ES-I3 (cell line): ENCODE measurements around the gene SASH1.

Source experiments
- H3K36me3 ChIP-seq: 2 replicates; pipeline ENCODE4 v1.6.1; 2013; ENCODE audit warnings: mild to moderate bottlenecking, low read length, control low read depth, moderate library complexity; ENCODE audit not compliant: insufficient read depth
- H3K4me1 ChIP-seq: 2 replicates; pipeline ENCODE4 v1.6.1; 2013; ENCODE audit warnings: mild to moderate bottlenecking, control low read depth, low read length; ENCODE audit not compliant: insufficient read depth
- H3K9ac ChIP-seq: 2 replicates; pipeline ENCODE4 v1.6.1; 2013; ENCODE audit warnings: low read depth, mild to moderate bottlenecking, low read length, moderate library complexity
- H3K9me3 ChIP-seq: 2 replicates; pipeline ENCODE4 v1.6.1; 2013; ENCODE audit warnings: mild to moderate bottlenecking, low read length, moderate library complexity; ENCODE audit not compliant: control insufficient read depth, insufficient read depth

Gene SASH1

DNA sequence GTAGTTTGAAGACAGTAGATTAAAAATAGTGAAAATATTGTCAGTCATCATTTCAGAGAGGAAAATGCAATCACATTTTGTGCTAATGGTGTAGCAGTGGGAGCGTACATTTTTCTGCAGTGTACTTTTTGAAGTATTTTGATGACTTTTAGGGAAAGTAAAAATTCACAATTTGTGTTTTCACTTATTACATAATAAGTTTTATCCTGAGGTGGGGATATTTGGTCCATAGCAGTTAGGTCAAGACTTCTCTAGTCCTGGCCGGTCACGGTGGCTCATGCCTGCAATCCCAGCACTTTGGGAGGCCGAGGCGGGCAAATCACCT is 122.3 kb downstream of the SASH1 start:
- no peak overlapping the region for H3K9ac ChIP-seq
- H3K9me3 ChIP-seq, result no peaks in the 10 kb centered on the region
- peaks cover 5% of the 10 kb centered on the region for H3K4me1 ChIP-seq
- no peaks in the 10 kb centered on the region; the same call in 1 of the 2 replicates for H3K36me3 ChIP-seq

DNA sequence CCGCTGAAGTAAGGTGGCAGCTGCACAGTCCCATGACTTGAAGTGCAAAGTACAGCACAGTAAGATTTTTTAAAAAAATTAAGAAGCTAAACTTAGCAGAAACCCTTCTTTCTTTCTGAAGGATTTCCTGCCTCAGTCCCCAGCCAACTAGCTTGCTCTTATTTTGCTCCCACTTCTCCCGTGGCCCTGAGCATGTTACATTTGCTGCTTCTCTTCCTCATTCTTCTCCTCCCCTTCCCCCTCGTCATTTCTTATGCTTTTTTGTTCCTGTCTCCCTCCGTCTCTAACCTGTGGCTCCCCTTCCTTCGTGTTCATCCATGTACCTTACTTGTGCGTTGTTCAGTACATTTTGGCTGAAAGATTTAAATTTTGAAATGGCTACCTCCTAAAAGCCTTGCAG is 123.0 kb downstream of the SASH1 start:
- Histone ChIP-seq H3K9me3 (no peaks in the 10 kb centered on the region), H3K36me3 (no peaks in the 10 kb centered on the region; the same call in 1 of the 2 replicates), H3K9ac (no peak overlapping the region), H3K4me1 (peaks cover 12% of the 10 kb centered on the region)

DNA sequence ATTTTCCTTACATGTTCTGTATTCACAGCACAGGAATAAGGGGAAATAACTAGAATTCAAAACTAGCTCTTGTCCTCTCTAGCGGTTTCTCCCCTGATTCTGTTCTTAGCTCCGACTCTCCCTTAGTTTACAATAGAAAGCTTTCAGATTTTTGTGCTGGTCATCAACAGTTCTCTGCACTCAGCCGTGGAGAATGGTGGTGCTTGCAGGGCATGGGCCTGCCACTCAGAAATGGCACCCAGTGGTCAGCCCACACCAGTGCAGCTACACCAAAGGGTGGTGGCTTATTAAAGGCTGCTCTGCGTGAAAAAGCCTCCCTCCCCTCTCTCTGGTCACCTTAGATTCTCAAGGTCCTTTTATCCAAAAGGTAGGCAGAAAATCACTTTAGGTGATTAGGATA is 123.5 kb downstream of the SASH1 start:
- peaks cover 17% of the 10 kb centered on the region for H3K4me1 ChIP-seq
- no peak overlapping the region for H3K9ac ChIP-seq
- no peaks in the 10 kb centered on the region; the same call in 1 of the 2 replicates for H3K36me3 ChIP-seq

DNA sequence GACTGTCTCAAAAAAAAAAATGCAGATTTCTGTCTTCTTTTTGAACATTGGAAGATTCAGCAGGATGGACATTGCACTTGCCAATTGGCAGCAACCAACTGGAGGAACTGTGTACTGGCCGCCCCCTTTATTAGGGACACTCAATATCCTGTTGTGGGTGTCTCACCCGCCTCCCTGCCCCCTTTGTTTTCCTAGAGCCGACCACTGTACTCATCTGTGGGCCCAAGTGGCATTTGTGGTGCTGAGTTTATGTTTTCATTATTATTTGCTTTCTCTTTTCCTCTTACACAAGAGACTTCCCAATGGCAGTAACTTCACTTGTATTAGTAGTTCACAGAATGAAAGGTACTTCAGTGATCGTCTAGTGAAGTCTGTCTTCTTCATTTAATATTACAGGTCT is 125.3 kb downstream of the SASH1 start:
- peaks cover 3% of the 10 kb centered on the region for H3K36me3 ChIP-seq
- no peak overlapping the region for H3K9ac ChIP-seq

More for the DNA sequence above, 123.5 kb downstream of the SASH1 start:
- no peaks in the 10 kb centered on the region for H3K9me3 ChIP-seq

DNA sequence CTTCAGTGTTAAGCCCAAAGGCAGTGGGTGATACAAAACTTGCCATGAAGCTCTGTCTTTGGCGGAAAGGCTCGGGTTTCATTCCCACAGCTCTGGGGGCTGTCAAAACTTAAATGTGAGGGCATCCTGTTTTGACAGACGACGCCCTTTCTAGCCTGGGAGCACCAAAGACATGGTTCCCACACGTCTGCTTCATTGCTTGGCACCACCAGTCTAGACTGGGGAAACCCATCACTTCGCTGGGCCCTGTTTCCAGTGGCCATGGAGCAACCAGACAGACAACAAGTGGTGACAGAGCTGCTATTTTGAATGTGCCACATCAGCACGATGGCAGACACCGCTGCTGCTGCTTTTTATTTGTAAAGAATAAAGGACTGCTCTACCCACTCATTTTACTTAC is 127.5 kb downstream of the SASH1 start:
- H3K9me3 ChIP-seq, result no peaks in the 10 kb centered on the region
- no peak overlapping the region for H3K9ac ChIP-seq
- H3K36me3 ChIP-seq, result peaks cover 6% of the 10 kb centered on the region
- H3K4me1 ChIP-seq, result peaks cover 34% of the 10 kb centered on the region

More for the DNA sequence above, 125.3 kb downstream of the SASH1 start:
- H3K4me1 ChIP-seq, result peaks cover 32% of the 10 kb centered on the region
- no peaks in the 10 kb centered on the region for H3K9me3 ChIP-seq

DNA sequence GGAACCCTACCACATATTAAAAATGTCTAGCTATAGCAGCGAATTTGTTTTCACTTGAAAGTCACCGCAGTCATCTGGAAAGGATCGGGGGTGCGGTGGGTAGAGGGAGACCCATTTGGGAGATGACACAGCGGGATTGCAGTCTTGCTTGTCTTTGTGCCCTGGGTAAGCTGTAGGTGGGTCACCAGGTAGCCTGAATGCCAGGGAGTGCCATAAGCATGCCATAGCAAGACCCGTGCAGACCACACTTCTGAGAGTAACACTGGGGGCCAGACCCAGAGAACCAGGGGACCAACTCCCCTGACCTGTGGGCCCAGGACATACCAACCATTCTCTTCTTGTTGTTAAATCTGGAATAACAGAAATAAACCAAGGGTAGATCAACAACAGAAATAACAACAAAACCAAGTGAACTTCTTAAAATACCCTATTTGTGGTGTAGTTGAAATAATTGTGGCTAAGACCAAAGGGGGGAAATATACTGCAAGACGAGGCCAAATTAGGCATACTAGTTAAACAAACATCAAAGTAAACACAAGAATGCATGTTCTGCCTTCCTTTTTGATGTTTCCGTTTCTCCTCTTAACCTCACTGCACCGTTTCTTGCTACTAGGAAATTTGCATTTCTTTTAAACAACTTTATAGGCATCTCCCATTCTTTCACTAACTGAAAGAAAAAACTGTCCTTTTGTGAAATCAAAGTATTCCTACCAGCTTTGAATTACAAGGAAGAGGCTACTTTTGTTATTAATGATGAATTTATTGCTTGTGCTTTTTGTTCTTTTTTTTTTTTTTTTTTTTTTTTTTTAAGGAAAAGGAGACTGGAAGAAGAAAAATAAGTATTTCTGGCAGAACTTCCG is 128.2 kb downstream of the SASH1 start:
- no peaks in the 10 kb centered on the region for H3K9me3 ChIP-seq
- H3K36me3 ChIP-seq, result peaks cover 9% of the 10 kb centered on the region
- H3K4me1 ChIP-seq, result peaks cover 31% of the 10 kb centered on the region
- no peak overlapping the region for H3K9ac ChIP-seq

DNA sequence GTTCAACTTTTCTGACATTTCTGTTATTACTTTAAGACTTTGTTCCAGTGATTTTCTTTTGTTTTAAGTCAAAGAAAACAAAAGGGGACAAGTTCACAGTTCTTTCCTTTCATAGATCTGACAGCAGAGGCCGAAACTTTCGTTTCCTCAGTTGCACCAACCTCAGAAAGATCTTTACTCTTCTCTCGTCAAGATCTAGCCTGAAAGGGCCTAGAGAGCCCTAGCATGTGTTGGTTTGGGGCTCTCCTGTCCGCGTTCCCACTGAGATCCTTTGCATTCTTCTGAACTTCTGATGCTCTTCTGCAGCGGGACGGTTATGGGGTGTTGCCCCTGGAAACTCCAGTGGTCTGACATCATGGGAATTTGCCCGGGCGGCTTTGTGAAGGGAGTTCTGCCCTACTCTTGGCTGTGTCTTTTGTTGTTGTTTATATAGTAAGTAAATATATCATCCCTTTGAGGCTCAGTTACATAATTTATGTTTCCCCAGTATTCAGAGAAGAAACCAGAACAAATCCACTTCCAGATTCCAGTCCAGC is 129.1 kb downstream of the SASH1 start:
- Histone ChIP-seq H3K4me1 (peaks cover 30% of the 10 kb centered on the region), H3K9ac (no peak overlapping the region), H3K9me3 (no peaks in the 10 kb centered on the region), H3K36me3 (peaks cover 9% of the 10 kb centered on the region)

DNA sequence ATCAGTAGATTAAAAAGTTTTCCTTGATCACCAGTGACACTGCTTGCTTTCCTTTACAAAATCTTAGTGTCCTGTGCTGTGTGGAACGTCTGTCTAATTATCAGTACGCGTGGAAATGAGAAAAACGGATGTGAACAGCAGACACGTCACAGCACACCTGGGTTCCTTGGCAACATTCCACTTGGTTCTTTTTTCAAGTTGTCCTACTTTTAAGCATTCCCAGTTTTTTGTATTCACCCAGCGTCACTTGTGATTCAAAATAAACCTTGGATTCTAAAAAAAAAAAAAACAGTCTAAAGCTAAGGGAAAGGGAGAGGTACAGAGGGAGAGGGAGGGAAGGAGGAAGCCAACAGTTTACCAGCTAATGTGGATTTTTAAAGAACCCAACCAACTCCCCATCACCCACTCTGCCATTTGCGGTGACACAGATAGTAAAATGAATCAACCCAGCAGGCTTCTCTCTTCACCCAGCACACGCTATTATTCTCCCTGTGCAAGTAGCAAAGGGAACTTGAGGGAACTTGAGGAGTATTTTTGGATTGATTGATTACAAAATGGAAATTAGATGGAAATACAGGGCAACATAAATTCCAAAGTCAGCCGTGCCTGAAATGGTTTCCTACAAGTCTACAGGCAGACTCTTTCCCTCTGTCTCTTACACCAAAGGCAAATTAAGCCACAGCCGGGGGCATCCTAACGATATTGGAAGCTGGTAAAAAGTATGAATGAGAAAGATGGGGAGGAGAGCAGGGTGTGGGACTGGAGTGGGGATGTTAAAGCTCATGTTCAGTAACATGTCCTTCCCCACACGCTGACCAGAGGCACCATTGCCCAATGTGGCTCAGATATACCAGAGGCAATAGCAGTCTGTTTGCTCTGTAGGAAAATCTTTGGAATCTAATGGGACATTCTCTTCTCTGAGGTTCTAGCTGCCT is 129.8 kb downstream of the SASH1 start:
- no peaks in the 10 kb centered on the region for H3K9me3 ChIP-seq
- peaks cover 9% of the 10 kb centered on the region for H3K36me3 ChIP-seq
- H3K9ac ChIP-seq, result no peak overlapping the region
- H3K4me1 ChIP-seq, result peaks cover 30% of the 10 kb centered on the region

DNA sequence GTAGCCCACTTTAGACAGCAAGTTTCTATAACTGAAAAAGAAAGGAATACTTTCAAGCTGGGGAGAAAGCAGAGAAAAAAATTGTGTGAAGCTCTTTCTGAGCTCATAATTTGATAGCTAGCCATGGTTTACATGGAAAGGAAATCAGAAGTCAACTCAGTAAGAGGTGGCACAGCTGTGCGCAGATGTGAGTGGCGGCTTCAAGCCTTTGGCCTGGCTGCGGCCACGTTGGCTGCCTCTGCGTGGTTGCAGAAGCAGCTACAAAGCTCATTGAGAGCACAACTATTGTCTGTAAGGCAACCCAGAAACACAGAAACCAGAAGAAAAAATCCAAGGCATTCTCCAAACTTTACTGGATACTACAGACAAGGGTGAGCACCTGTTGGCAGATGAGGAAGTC is 136.9 kb downstream of the SASH1 start:
- no peak overlapping the region for H3K9ac ChIP-seq
- H3K4me1 ChIP-seq, result no peaks in the 10 kb centered on the region
- peaks cover 4% of the 10 kb centered on the region for H3K36me3 ChIP-seq
- no peaks in the 10 kb centered on the region for H3K9me3 ChIP-seq

DNA sequence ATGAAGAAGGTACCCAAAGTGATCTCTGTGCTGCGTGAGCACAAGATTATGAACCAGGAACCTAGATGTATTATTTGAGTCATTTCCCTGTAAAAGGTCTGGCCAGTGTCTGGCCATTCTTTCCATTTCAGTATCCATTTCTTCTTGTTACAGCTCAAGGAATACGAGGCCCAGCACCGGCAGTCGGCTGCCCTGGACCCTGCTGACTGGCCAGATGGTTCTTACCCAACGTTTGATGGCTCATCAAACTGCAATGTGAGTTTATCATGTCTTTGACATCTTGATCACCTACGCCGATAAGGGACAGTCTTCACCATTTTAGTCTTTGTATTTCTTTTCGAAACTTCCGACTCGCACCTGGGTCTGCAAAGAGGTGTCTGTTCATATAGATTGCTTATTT is 144.8 kb downstream of the SASH1 start:
- H3K9me3 ChIP-seq, result no peaks in the 10 kb centered on the region
- H3K36me3 ChIP-seq, result no peaks in the 10 kb centered on the region; the same call in 1 of the 2 replicates
- H3K4me1 ChIP-seq, result no peaks in the 10 kb centered on the region
- no peak overlapping the region for H3K9ac ChIP-seq

DNA sequence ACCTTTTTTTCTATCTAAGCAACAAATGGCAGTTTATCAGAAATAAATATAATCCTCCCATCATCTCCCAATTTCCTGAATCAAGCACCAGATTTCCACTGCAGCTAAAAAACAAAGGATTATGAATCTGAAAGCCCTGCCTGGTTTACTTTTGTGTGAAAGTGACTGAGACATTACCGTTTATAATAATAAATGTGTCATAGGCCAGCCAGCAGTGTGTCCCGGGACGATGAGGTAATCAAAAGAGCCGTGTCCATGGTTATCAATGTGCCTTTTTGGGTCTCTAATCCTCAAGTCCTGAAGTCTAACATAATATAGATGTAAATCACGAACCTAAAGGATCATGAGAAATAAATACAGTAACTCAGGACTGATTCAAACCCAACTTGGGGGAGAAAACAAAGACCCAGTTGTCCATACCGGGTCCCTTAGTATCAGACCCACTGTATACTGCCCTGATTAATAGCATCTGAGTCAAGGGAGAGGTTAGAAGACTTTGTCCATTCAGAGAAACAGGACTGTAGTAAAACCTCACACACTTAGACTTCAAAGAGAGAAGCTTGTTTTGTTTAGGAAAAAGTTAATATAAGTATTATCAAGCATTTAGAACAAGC is 149.1 kb downstream of the SASH1 start:
- Histone ChIP-seq H3K9ac (no peak overlapping the region), H3K4me1 (no peaks in the 10 kb centered on the region), H3K36me3 (no peaks in the 10 kb centered on the region; the same call in 1 of the 2 replicates), H3K9me3 (no peaks in the 10 kb centered on the region)

DNA sequence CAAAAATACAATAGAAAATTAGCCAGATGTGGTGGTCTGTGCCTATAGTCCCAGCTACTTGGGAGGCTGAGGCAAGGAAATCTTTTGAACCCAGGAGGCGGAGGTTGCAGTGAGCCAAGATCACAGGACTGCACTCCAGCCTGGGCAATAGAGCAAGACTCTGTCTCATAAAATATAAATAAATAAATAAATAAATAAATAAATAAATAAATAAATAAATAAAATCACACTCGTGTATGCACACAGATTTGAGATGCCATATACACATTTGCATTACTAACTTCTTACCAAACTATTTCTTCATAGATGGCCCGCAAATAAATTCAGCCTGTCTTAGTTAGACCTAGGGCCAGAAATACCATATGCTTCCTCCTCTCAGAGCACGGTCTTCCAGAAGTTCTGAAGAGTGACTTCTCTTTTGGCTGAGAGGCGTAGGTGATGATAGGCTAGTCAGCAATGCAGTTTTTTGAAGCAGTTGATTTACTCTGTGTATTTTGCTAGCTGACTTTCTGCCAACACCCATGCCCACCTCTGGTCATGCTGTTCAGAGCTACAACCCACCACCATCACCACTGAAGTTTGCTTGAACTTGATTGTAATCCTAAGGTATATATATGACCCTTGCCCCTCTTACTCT is 150.1 kb downstream of the SASH1 start:
- no peaks in the 10 kb centered on the region for H3K9me3 ChIP-seq
- no peaks in the 10 kb centered on the region; the same call in 1 of the 2 replicates for H3K36me3 ChIP-seq
- no peaks in the 10 kb centered on the region for H3K4me1 ChIP-seq
- no peak overlapping the region for H3K9ac ChIP-seq

DNA sequence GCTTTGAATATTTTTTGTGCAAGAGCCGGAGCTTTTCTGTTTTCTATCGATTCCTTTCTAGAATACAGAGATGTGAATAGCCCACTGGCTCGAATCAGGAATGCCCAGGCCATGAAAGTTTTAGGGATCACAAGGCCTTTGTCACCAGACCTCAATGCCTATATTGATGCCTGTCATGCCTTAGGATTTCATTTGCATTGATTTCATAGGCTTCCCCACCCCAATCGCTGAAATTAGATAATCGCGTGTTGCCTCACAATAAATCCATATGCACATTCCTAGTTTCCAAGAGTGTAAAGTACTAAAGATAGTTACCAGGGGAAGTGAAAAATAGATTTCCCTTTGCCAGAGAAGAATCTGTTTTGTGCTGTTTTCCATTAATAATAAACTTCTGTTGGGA is 150.8 kb downstream of the SASH1 start:
- H3K9ac ChIP-seq, result no peak overlapping the region
- H3K4me1 ChIP-seq, result no peaks in the 10 kb centered on the region
- H3K36me3 ChIP-seq, result no peaks in the 10 kb centered on the region; the same call in 1 of the 2 replicates
- H3K9me3 ChIP-seq, result no peaks in the 10 kb centered on the region

DNA sequence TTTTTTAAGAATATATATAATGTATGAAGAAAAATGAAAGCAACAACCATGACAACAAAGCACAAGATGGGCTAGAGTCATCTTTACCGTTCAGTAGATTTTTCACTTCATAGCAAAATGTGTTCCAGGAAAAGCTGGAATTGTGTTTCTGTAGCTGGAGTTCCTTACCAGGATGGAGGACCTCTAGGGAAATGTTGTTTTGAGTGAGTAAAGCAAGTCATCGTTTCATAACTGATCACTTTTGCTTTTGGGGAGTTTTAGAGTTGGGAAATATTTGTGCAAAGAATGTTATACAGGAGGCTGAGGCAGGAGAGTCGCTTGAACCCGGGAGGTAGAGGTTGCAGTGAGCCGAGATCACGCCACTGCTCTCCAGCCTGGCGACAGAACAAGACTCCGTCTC is 151.6 kb downstream of the SASH1 start:
- H3K4me1 ChIP-seq, result no peaks in the 10 kb centered on the region
- no peaks in the 10 kb centered on the region for H3K9me3 ChIP-seq
- no peaks in the 10 kb centered on the region for H3K36me3 ChIP-seq
- H3K9ac ChIP-seq, result no peak overlapping the region
